Vagina (tissue), 2 donors: Measurements from ENCODE around the gene CCNF.
"Not testable (repeated sequence)": the region's sequence is repeated elsewhere in the genome, so short reads cannot be mapped to it uniquely, and the experiment has no call there.

Experiments
- POLR2A ChIP-seq, 2 donors: fragments of 450-650 bp; IDR thresholded peaks; one replicate each; pipeline ENCODE4 v1.6.1; 2017; ENCODE audit warnings: antibody characterized with exemption in 2 of 2, mild to moderate bottlenecking in 2 of 2, moderate library complexity in 2 of 2
- POLR2AphosphoS5 ChIP-seq, 2 donors: sonication (generic); formaldehyde crosslinking; IDR thresholded peaks; one replicate each; pipeline ENCODE4 v1.9.0; 2017; ENCODE audit warnings: antibody characterized with exemption in 2 of 2, mild to moderate bottlenecking in 2 of 2, low read depth in 1 of 2; ENCODE audit not compliant: insufficient read depth in 1 of 2
- TF ChIP-seq, protein P1 (sequence below), 3 experiments: fragments of 450-650 bp in 2 of 3; fragments of 200-600 bp in 1 of 3; sonication (generic) in 1 of 3; IDR thresholded peaks; one replicate each; pipeline ENCODE4 v1.5.1; 2017 to 2019; ENCODE audit warnings: antibody characterized with exemption in 3 of 3, mild to moderate bottlenecking in 2 of 3, moderate library complexity in 2 of 3

DNA sequence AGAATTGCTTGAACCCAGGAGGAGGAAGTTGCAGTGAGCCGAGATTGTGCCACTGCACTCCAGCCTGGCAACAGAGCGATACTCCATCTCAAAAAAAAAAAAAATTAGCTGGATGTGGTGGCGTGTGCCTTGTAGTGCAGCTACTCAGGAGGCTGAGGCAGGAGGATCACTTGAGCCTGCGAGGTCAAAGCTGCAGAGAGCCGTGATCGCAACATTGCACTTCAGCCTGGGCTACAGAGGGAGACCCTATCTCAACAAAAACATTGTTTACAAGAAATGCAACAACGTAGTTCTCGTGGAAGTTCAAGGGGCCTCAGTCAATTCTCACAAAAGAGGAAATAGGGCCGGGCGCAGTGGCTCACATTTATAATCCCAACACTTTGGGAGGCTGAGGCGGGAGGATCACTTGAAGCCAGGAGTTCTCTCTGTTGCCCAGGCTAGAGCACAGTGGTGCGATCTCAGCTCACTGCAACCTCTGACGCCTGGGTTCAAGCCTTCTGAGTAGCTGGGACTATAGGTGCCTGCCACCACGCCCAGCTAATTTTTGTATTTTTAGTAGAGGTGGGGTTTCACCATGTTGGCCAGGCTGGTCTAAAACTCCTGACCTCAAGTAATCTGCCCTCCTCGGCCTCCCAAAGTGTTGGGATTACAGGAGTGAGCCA, 12.0 kb downstream of the CCNF start:
- TF ChIP-seq POLR2AphosphoS5 (IDR thresholded peaks at IDR 0.05; ENCODE audit: insufficient read depth in 1 of 2, low read depth in 1 of 2); POLR2A (IDR thresholded peaks at IDR 0.05): not testable (repeated sequence)
- TF ChIP-seq, protein P1, sequence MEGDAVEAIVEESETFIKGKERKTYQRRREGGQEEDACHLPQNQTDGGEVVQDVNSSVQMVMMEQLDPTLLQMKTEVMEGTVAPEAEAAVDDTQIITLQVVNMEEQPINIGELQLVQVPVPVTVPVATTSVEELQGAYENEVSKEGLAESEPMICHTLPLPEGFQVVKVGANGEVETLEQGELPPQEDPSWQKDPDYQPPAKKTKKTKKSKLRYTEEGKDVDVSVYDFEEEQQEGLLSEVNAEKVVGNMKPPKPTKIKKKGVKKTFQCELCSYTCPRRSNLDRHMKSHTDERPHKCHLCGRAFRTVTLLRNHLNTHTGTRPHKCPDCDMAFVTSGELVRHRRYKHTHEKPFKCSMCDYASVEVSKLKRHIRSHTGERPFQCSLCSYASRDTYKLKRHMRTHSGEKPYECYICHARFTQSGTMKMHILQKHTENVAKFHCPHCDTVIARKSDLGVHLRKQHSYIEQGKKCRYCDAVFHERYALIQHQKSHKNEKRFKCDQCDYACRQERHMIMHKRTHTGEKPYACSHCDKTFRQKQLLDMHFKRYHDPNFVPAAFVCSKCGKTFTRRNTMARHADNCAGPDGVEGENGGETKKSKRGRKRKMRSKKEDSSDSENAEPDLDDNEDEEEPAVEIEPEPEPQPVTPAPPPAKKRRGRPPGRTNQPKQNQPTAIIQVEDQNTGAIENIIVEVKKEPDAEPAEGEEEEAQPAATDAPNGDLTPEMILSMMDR (IDR thresholded peaks at IDR 0.05): not testable (repeated sequence)
